HG03108 (cell line): ENCODE data around the gene ANKRD33B.
"Not testable (repeated sequence)": the region's sequence is repeated elsewhere in the genome, so short reads cannot be mapped to it uniquely, and the experiment has no call there.

ENCODE experiments used
- ATAC-seq: cut with Tn5 transposase; IDR thresholded peaks from one replicate; pipeline ENCODE4 v1.9.1; 2021; ENCODE audit warnings: moderate library complexity; ENCODE audit not compliant: unreplicated experiment

The ANKRD33B gene

GRCh38 chr5:10563945-10564837 is at the start of gene ANKRD33B:
ANKRD33B (plus strand) TSS chr5:10564070; CDS start chr5:10564468, 398 bp downstream.
- ATAC-seq: peak; percentile 43

DNA sequence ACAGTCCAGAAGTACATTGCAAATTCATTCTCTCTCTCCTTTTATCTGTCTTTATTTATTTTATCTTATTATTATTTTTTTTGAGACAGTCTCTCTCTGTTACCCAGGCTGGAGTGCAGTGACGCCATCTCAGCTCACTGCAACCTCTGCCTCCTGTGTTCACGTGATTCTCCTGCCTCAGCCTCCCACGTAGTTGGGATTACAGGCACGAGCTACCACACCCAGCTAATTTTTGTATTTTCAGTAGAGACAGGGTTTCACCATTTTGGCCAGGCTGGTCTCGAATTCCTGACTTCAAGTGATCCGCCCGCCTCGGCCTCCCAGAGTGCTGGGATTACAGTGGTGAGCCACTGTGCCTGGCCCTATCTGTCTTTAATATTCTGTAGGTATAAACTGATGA is 49.3 kb upstream of the ANKRD33B start:
- not testable (repeated sequence) for ATAC-seq

DNA sequence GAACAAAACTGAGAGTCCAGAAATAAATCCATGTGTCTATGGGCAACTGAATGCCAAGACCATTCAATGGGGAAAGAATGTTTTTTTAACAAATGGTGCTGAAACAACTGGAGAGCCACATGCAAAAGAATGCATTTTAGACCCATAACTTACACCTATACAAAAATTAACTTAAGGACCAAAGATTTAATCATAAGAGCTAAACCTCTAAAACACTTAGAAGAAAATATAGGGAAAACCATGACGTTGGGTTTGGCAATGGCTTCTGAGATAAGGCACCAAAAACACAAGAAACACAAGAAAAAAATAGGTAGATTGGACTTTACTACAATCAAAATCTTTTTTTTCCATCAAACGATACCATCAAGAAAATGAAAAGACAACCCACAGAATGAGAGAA is 48.4 kb upstream of the ANKRD33B start:
- ATAC-seq: no peak

- no peak for ATAC-seq
These were observed 45.5 kb upstream of the ANKRD33B start for GRCh38 chr5:10518347-10518746.

- no peak for ATAC-seq
These were observed 44.1 kb upstream of the ANKRD33B start for GRCh38 chr5:10519729-10520128.

DNA sequence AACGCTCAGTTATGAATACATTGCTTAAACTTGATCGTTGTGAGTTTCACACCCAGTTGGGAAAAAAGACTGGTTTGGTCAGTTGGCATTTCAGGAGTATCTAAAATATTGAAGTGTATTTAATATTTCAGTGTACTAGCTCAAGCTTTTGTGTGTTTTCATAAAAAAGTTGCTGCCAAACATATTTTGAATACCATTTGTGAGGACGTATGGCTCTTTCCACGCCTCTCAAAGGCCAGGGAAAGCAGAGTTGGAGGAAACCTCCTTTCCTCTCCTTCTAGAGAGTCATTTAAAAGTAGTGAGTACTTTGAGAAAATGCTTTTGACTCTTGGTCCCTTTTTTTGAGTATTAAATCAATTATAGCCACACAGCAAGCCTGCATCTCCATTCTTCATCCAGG is 43.2 kb upstream of the ANKRD33B start:
- ATAC-seq: no peak

- no peak for ATAC-seq
These were observed 42.2 kb upstream of the ANKRD33B start for GRCh38 chr5:10521466-10522223.

DNA sequence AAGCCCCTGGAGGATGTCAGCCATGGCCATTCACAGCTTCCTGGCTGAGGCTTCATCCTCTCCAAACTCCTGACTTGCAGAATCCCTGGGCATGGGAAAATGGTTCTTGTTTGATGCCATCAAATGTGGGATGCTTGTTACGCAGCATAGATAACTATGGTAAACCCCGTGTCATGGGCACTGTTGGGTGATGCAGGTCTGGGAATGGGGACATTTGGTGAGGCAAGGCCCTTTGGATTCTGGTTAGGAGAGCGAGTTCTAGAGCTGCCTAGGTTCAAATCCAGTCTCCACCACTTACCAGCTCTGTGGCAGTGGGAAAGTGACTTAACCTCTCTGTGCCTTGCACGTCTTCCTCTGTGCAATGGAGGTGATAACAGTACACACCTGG is 41.7 kb upstream of the ANKRD33B start:
- ATAC-seq: no peak

DNA sequence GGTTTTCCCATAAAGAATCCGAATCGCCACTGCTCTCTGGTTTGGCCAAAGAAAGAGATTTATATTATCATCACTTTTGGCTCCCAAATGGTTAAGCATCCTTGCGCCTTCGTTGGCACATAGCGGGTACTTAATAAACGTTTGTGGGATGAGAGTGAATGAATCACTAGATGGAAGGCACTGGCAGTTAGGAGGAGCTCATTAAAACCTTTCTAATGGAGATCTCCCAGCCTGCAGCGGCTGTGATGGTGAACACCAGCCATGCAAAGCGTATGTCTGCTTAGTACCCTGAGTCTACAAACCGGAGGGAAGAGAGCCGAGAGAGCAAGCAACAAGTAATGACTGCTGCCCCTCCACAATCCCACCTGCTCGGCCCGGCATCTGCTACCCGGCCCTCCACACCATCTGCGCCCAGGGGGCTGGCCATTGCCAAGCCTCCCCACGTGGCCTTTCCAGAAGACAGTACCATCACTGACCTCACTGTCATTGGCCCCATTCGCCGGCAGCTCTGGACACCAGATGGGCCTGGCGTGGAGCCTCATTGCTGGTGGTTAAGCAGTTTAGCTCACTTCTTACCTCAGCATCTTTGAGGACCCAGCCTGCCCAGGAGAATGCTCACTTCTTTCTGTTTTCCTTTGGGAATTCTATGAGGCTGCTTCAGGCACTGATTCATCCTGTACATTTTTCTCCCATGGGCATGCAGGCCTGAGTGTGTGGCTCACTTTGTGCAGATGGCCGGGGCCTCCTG is 39.3 kb upstream of the ANKRD33B start:
- no peak for ATAC-seq

DNA sequence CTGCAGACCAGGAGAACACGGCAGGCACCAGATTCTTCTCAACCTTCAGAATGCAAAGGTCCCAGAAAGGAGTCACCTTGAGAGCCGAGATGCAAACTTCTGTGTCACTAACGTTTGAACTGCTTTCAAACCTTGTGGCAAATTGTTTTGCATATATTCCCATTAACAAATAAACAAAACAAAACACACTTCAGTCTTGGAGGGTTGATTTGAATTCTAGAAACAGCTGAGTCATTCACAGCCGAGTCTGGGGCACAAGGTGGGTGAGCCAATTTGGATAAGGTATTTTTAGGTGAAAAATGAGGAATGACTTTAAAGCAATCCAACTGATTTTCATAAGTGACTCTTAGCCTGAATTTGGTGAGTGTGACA is 38.8 kb upstream of the ANKRD33B start:
- ATAC-seq: no peak

GRCh38 chr5:10527281-10527950 is 36.5 kb upstream of the ANKRD33B start:
- ATAC-seq: no peak

- no peak for ATAC-seq
These were observed 35.6 kb upstream of the ANKRD33B start for GRCh38 chr5:10528056-10528816.

GRCh38 chr5:10528827-10529226 is 35.0 kb upstream of the ANKRD33B start:
- no peak for ATAC-seq

DNA sequence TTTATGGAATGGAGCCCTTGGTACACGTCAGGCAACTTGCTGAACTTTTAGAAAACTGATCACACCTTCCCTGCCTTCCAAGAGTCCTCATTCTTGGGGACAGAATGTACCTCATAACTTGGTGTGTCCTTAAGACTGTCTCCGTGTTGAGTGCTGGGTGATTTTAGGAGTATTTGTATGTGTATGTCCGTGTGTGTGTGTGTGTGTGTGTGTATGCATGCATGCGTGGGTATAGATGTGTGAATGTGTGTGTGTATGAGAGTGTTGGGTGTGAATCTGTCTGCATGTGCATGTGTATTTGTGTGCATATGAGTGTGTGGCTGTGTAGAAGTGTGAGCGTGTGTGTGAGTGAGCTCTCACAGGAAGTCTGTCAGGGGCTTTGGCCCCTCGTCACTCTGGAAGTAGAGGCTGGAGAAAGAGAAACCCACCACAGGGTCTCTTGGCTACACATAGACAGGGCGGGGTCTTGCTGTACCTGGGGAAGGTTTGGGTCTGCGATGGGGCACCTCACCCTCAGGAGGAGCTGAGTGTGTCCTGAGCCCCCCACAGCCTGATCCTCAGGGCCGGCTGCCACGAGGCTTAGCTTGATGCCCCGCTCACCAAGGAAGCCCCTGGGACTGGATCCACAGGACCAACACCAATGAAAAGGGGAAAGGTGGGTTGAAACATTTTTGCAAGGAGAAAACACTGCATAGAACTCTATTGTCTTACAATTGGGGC is 33.1 kb upstream of the ANKRD33B start:
- no peak for ATAC-seq

DNA sequence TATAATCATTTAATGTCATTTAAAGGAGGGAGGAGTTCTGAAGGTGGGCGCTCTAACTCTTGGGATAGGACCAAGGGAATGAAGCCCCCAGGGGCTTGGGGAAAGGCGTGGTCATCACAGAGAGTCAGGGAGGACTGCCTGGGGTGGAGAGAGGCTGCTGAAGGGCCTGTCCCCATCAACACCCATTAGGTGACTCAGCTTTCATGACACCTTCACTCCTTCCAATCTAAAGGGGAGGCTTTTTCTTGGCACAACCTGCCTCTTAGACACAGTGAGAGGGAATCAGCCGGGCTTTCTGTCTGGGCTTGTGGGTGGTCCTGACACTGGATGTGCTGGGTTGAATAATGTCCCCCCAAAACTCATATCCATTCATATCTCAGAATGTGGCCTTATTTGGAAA is 31.4 kb upstream of the ANKRD33B start:
- ATAC-seq: no peak

DNA sequence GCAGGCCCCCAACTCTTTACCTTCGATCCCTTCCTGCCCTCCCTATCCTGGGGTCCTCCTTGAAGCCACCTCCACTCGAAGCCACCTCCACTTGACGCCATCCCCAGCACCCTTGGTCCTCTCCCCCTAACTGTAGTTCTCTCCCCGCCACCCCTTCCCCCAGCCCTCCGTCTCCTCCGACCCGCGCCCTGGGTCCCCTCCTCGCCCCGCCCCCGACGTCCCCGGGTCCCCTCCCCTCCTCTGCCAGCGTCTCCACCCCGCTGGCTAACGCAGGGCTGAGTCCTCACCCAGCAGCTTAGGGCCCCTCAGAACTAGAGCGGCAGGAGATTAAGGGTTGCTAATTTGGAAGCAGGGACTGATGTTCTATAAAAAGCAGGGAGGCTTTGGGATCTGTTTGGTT is 30.6 kb upstream of the ANKRD33B start:
- ATAC-seq: no peak

DNA sequence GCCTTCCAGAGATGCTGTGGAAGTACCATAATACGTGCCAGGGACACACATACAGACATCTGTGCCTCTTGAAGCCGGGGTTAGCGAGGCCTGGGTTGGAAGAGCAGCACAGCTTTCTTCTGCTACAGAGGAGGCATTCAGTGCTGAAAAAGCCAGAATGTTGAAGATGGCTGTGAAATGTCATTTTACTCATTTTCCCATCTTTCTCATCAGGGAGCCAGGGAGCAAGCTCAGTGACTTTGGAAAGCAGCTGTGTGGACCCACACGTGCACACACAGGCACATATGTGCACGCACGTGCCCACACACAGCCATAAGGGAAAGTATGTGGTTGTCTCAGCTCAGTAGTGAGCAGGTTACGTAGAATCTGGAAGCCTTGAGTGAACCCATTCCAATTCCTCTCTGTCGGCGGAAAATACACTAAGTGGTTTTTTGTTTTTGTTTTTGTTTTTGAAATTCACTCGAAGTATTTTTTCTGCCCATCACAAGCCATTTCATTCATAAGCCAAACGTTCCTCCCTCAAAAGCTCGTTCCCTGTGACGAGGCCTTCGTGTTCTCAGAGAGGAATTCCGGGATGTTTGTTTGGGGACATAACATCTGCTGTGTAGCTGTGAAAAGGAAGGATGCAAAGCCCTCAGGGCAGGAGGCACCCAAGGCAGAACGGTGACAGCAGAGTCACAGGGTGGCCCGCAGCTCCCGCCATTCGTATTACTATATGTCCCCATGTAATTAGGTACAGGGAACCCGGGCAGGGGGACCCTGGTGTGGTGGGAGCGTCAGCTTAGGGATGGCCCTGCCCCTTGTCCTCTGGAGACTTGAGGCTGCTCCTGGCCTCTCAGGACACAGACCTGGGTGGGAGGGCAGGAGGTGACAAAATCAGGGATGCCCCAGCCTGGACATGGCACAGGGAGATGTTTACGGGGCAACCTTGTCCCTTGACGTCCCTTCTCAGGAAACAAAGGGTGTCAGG is 29.0 kb upstream of the ANKRD33B start:
- no peak for ATAC-seq

DNA sequence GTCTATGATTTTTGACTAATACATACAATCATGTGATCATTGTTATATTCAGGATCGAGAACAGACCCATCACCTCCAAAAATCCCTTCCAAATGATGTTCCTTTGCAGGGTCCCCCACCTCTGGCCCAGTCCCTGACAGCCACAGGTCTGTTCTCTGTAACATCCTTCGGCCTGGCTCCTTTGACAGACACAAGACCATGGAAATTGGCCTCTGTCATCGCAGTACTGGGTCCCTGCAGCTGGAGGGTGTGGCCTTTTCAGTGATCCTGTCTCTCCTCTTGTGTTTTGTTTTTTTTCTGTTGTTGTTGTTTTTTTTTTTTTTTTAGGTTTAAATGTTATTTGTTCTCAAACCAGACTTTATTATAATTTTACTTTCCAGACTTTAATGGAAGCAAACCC is 27.4 kb upstream of the ANKRD33B start:
- ATAC-seq: no peak
